ENCODE data around the gene CSF3R.
"Not testable (repeated sequence)": the region's sequence is repeated elsewhere in the genome, so short reads cannot be mapped to it uniquely, and the experiment has no call there.

Gene CSF3R

DNA sequence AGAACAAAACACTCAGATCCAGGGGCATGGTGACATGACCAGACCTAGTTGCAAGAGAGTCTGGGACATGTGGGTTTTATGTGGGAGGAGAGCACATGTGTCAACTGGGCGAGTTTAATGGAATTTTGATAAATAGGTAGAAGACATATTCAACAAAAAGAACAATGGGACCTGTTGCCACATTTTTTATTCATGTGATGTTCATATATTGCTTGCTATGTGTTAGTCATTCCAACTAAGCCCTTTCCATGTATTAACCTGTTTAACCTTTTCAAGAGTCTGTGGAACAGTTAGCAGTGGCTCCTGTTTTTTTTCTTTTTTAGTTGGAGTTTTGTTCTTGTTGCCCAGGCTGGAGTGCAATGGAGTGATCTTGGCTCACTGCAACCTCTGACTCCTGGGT is 30.1 kb upstream of the CSF3R start:
- DNase-seq, result no peak

DNA sequence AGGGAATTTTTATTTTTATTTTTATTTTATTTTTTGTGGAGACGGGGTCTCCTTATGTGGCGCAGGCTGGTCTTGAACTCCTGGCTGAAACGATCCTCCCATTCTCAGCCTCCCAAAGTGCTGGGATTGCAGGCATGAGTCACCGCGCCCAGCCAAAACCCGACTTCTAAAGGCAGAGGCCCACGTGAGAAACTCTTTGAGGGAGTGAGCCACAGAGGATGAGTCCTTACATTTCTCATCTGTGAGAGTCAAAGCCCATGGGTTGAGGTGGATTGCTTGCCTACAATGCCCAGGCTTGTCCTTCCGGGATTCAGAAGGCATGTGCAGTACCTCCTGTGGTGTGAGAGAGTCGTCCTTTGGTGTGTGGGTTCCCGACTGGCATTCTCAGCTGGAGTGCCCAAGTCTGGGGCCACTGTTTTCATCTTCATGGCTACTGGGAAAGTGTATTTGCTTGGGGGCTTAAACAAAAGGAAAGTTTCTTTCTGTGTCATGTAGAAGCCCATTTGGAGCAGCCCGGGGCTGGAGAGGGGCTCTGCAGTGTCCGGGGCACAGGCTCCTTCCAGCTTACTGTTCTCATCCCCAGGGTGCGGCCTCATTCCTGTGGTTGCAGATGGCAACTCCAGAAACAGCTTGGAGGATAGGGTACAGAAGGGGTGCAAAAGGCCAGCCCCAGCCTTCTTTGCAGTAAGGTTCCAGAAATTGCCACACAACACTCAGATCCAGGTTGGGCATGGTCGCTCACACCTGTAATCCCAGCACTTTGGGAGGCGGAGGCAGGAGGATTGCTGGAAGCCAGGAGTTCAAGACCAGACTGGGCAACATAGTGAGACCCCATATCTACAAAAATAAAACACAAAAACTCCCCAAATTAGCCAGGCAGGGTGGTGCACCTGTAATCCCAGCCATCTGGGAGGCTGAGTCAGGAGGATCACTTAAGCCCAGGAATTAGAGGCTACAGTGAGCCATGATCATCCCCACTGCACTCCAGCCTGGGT is 29.4 kb upstream of the CSF3R start:
- no peak for DNase-seq

DNA sequence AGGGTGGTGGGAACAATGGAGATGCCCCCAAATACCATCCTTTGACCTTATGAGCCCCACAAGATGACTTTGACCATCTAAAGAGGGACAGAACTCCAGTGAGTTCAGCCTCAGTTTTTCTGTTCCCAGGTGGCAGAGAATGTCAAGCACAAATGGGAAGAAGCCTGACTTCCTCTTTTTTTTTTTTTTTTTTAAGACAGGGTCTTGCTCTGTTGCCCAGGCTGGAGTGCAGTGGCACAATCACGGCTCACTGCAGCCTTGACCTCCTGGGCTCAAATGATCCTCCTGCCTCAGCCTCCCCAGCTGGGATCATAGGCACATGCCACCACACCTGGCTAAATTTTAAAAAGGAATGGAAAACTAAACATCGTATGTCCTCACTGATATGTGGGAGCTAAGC is 28.5 kb upstream of the CSF3R start:
- DNase-seq, result not testable (repeated sequence)

DNA sequence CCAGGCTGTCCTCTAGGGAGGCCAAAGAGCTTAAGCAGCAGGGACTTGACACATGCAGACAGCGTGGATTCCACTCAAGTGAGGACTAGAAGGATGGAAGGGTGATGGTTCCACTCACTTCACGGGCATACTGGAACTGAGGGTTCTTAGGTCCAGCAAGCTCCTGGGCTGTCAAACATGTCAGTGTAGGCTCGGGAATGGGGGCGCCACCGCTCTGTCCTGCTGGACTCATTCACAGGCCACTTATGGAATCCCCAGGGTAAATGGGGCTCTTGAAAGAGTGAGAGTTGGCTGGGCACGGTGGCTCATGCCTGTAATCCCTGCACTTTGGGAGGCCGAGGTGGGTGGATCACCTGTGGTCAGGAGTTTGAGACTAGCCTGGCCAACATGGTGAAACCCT is 27.7 kb upstream of the CSF3R start:
- DNase-seq, result no peak

DNA sequence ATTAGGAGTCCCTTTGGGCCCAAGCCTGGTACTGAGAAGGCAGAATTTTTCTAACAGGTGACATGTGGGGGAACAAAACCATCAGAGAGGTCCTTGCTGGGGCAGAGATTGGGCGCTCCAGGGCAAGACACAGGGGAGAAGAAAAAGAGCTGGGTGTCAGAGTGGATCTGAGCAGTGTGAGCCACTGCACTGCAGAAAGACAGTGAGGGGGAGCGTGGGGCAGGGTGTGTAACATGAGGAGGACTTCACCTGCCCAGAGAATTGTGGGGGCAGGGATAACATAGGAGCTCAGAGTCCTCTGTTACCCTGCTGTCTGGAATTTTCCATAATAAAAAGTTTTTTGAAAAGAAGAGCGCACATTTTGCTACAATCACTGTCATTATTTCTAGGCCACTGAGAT is 25.5 kb upstream of the CSF3R start:
- no peak for DNase-seq

DNA sequence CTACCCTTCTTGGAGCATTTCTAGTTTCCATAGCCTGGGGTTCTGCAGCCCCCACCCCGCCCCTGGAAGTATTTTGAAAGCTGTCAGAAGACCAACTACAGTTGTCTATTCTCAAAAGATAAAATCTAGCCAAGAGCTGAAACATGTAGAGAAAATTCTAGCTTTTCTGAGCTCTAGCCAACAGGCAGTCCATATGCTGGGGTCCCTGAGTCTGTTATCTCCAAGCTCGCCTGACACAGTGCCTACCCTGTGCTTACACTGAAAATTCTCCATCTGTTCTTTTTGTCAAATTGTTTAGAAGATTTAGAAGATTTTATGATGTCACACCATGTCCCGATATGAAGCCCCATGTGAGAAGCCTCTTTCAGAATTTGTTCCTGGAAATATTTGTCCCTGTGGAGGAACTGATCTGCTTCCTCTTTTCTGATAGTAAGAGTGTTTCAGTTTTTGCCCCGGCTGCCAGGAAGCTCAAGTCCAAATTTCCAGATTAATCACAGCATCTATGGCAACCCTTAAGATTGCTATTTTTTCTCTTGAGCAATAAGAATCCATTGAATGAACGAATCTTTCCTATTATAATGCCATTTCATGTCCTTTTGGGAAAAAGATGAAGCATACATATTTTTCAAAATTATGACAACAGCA is 23.7 kb upstream of the CSF3R start:
- no peak for DNase-seq

DNA sequence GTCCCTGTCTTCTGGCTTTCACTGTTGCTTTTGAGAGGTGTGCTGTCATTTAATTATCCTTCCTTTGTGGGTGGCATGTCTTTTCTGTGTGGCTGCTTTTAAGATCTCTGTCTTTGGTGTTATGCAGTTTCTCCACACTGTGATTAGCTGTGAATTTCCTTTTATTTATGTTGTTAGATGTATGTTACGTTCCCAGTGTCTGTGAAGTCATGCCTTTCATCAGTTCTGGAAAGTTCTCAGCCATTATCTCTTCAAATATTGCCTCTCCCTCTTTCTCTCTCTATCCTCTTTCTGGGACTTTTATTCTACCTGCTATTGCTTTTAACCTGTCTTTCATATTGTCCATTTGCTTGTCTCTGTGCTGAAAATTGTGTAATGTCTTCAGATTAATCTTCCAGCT is 21.0 kb upstream of the CSF3R start:
- DNase-seq, result no peak

DNA sequence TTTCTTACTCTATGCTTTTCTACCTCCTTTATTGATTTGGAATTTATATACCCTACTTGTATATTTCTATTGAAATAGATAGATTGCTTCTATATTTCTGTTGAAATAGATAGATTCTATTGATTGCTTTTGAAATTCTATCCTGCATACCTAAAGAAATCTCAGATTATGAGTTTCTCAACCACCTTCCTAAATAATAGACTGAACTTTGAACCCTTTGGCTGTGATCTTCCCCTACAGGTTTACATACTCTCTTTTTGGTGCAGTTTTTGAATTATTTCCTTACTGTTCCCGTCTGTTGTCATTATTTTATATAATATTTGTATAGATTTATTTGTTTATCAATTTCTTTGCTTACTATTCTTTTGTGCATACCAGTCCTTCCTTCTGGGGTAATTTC is 20.4 kb upstream of the CSF3R start:
- DNase-seq, result no peak

DNA sequence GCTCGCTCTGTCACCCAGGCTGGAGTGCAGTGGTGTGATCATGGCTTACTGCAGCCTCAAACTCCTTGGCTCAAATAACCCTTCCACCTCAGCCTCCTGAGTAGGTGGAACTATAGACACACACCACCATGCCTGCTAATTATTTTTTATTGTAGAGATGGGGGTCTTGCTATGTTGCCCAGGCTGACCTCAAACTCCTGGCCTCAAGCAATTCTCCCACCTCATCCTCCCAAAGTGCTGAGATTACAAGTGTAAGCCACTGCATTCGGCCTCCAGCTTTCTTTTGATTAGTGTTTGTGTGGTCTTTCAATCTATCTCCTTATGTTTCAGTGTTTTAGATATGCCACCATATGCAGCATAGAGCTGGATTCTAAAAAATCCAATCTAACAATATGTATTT is 19.9 kb upstream of the CSF3R start:
- no peak for DNase-seq

DNA sequence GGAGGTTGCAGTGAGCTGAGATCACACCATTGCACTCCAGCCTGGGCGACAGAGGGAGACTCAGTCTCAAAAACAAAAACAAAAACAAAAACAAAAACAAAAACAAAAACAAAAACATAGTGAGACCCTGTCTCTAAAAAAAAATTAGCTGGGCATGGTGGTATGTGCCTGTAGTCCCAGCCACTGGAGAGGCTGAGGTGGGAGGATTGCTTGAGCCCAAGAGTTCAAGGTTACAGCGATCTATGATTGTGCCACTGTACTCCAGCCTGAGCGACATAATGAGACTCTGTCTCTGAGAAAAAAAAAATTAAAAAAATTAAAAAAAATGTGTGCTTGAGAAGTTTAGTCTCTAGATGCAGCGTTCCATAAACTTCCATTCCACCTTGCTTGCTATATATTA is 19.2 kb upstream of the CSF3R start:
- DNase-seq, result not testable (repeated sequence)

DNA sequence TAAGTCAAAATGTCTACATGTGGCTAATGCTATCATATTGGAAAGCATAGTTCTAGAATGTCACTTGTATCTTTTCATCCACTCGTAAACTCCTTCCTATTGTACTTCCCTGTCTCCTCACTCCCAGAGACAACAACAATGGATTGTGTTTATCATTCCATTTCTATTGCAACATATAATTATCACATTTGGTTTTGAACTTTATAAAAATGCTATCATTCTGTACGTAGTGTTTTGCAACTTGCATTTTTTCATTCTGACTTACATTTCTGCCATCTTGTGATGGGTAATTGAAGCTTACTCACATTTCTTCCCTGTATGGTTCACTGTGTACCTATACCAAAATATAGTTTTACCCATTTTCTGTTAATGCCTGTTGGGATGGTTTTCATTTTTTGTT is 14.5 kb upstream of the CSF3R start:
- DNase-seq, result no peak

DNA sequence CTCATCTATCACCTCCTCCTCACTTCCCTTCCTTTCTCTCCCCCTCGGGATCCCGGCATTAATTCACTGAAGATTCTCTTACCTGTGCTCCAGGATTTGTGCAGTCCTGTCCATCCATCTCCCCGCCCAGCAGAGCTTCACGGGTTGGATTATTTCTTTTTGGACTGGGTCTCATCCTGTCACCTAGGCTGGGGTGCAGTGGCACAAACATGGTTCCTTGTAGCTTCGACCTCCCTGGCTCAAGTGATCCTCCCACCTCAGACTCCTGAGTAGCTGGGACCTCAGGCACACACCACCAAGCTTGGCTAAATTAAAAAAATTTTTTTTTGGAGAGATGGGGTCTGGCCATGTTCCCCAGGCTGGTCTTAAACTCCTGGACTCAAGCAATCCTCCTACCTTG is 12.3 kb upstream of the CSF3R start:
- no peak for DNase-seq

DNA sequence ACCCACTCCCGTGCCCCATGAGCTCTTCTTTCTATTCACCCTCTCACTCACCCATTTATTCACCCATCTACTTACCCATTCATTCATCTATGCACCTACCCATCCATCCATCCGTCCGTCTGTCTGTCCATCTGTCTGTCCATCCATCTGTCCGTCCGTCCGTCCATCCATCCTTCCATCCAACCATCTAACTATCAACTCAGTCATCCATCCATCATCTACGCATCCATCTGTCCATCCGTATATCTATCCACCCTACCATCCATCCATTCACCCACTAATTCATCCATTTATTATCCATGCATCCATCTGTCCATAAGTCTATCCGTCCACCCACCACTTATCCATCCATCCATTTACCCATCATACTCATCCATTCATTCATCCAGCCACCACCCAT is 10.8 kb upstream of the CSF3R start:
- DNase-seq, result no peak

DNA sequence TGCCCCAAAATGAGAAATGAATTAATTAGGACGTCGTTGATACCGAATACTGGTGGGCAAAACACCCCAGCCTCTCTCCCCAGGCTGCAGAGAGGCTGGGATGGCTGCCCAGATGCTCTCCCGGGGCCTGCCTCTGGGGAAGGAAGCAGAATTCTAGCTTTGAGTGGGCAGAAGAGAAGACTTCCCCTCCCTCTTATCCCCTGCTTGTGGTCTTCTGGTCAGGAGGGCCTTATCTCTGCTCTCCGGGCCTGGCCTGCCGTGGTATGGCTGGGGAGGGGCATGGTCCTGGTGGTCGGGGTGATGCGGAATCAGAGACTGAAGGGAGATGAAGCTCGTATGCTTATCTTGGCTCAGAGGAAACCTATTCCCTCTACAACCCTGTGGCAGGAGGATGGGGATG is 9.8 kb upstream of the CSF3R start:
- no peak for DNase-seq

DNA sequence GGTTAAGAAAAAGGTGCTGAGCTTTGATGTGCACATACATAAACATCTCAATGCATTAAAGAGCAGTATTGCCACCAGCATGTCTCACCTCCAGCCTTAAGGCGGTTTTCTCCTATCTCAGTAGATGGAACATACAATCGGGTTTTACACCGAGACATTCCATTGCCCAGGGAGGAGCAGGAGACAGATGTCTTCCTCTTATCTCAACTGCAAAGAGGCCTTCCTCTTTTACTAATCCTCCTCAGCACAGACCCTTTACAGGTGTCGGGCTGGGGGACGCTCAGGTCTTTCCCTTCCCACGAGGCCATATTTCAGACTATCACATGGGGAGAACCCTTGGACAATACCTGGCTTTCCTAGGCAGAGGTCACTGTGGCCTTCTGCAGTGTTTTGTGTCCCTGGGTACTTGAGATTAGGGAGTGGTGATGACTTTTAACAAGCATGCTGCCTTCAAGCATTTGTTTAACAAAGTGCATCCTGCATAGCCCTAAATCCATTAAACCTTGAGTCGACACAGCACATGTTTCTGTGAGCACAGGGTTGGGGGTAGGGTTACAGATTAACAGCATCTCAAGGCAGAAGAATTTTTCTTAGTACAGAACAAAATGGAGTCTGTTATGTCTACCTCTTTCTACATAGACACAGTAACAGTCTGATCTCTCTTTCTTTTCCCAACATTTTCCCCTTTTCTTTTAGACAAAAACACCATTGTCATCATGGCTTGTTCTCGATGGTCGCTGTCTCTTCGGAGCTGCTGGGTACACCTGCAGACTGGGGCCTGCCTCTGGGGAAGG is 6.7 kb upstream of the CSF3R start:
- not testable (repeated sequence) for DNase-seq

DNA sequence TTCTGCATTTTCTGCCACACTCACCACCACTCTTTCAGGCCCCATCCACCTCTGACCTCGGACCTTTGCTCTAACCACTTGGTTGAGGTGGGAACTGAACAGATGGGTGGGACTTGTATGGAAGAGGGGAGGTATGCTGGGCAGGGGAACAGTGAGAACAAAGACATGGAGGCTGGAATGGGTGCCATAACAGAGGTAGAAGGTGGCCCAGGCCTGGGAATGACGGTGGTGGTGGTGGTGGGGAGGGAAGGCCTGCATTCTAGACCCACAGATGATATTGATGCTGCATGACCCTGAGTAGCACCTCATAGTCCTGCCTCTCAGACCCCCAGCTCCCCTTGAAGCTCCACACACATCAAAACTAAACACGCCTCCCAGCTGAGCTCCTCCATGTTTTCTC is 5.2 kb upstream of the CSF3R start:
- no peak for DNase-seq

DNA sequence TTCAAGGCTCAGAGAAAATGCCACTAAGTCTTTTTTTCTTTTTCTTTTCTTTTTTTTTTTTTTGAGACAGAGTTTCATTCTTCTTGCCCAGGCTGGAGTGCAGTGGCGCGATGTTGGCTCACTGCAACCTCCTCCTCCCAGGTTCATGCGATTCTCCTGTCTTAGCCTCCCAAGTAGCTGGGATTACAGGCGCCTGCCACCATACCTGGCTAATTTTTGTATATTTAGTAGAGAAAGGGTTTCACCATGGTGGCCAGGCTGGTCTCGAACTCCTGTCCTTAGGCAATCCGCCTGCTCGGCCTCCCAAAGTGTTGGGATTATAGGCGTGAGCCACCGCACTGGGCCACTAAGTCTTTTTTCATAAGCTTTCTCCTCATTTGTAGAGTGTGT is 4.6 kb upstream of the CSF3R start:
- DNase-seq, result not testable (repeated sequence)

DNA sequence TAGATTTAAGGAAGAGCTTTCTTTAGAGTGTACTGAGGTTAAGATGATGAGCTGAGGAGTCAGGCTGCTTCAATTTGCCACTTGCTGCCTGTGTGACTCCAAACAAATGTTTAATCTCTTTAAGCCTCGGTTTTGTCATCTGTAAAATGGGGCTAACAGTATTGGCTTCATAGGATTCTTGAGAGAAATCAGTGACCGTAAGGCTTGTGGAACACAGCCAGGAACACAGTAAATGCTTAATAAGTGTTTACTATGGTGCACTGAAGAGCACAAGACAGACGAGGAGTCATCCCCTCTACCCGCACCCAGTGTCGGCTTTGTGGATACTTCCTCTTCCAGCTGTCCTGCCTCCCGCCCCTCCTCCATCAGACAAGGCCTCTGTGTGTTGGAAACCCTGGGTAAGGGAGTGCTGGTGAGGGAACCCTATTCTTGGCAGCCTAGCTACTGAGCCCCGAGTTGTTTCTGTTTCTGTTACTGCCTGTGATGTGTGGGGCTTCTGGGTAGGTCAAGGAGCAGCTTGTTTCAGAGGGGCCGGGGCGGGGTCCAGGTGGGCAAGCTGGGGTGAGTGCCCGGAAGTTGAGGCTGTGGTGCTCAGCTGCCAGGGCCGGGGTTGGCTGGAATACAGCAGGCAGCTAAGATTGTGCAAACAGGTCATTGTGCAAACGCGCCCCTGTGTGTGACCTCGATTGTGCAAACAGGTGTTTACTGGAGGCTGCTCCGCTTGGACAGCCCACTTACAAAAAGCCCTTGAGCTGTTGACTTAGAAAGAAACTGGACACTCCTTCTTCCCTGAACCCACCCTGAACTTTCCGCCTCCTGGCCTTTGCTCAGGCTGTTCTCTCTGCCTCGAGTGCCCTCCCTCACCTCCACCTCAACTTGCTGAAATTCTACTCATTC is 4.0 kb upstream of the CSF3R start:
- no peak for DNase-seq

DNA sequence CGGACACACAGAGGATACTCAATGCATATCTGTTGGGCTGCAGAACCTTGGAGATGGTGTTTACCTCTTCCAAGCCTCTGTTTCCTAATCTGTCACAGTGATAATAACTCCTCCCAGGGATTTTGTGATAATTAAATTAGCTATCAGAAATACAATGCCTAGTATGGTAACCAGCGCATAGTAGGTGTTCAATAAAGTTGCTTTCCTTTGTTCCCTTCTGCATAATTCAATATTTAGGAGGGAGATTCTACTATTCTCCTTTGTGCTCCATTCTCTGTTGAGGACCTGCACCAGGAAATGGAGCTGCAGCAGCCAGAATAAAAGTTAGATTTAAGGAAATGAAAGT is 3.4 kb upstream of the CSF3R start:
- no peak for DNase-seq

DNA sequence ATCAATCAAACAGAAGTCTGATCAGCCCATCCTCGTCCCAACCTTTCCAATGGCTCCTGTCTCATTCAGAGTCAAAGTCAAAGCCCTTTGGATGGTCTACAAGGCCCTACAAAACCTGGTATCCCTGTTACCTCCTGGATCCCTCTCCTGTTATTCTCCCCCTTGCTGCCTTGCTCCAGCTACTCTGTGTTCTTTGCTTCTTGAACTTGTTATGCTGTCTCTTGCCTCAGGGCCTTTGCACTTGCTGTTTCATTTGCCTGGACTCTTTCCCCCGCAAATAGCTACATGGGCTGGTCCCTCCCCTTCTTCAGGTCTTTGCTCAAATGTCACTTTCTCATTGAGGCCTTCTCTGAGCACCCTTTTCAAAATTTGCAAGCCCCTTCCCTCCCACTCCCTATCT is 1.4 kb upstream of the CSF3R start:
- DNase-seq, result no peak

DNA sequence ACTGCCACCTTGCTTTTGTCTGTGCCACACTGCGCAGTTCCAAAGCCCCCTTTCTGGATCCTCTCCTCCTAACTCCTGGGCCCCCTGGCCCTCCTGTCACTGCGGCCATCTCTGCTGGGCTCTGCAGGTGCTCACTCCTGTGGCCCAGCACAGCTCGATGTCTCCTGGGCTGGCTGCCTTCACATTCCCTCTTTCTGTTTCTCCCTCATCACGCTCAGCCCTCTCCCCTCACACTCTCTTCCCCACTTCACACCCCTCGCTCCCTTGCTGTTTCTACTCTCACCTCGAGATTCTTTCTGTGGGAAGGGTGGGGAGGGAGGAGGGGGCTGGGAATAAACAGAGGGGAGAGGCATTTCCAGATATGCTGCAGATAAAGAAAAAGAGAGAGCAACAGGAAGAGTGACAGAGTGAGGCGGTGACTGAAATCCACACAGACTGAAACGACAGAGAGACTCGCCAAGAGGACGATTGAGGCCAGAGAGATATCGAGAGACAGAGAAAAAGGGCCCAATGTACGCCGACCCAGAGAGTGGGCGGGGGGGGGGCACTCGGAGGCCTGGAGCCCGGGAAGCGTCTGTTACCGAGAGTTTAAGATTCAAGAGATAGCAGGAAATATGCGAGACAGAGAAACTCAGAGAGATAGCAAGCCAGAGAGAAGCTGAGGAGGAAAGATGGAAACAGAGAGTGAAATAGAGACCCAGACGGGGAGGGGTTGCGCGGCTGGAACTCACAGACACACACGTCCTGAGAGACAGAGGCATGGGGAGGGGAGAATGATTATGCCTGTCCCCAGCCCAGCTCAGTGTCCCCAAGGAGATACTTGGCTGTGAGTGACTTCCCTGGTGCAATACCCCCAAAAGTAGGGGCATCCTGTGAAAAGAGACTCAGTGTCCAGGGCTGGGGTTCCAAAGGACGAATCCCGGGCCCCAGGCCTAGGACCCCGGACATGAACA is 666 bp downstream of the CSF3R start:
- no peak for DNase-seq

DNA sequence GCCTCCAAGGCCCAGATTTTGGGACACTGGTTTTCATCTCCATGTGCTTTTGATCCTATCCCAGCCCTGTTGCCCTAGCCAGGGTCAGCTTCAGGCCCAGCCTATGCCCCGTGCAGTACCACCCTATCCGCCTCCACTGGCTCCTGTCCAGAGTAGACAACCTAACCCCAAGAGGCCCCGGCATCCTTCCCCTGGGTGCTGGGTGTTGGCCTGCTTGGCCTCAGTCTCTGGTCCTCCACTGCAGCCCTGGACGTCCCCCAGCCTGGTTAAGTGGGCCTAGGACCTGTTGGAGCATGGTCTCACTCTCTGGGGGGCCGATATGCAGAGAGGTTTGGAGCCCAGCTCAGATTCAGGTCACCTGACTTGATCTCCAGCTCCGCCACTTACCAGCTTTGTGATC is 1.6 kb downstream of the CSF3R start:
- no peak for DNase-seq

Data from activated CD4-positive, alpha-beta T cell treated with anti-CD3 and anti-CD28 coated beads, Interleukin-10, Interleukin-2, amounts not matched to agents 100 ng/mL and 50 ng/mL, durations not matched to agents 16 hours and 8 hours (primary cell).